Measurements from ENCODE around the gene ZNF277. TPM values are rescaled to one million over a fixed set of nuclear protein-coding genes. Genes with fewer than 3 reads are reported as not detected.

The ZNF277 gene
- total and polyA plus RNA-seq, 2 donors (not counting 3 experiments of a cell fraction or from before 2014, with no cell fraction given) = 7.8 to 22.6 TPM

DNA sequence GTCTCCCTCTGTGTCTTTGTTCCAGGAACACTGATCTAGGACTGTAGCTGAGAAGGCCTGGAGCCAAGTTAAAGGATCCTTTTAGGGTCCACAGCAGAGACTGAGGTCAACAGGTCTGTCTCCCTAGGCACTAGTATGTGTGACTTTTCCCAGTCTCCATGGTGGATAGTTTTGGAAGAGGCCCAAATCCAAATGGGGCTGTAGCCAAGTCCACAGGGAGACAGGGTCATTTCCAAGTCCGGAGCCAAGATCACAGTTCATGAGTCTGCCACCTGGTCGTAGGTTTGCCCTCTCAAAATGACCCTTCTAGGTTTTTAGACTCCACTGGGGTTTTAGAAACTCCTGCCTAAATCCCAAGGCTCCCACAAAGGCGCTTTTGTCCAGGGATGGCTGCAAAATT is 16.8 kb downstream of the ZNF277 start:
- no peak overlapping the region for H3K4me3 ChIP-seq (replicated peaks in 1 of 3; ENCODE audit: insufficient read depth in 1 of 3, low read depth in 1 of 3, low read length in 3 of 3)
- no peak for TF ChIP-seq EZH2 (IDR thresholded peaks at IDR 0.05; ENCODE audit: borderline replicate concordance, low read depth, low read length, severe bottlenecking)
- TF ChIP-seq POLR2A (IDR thresholded peaks at IDR 0.05; ENCODE audit: low read depth, low read length) = no peak
- no peak for TF ChIP-seq GATA2 (IDR thresholded peaks at IDR 0.05; ENCODE audit: insufficient read depth, insufficient read length, low read depth, low read length)
- no peak for TF ChIP-seq POLR2AphosphoS5 (IDR thresholded peaks at IDR 0.05; ENCODE audit: insufficient read depth, low read depth, low read length)
- no peak for TF ChIP-seq MYC (IDR thresholded peaks at IDR 0.05; ENCODE audit: low read depth, low read length)
- no peak for TF ChIP-seq FOS (IDR thresholded peaks at IDR 0.05; ENCODE audit: borderline replicate concordance, insufficient read depth, low read length)
- CTCF ChIA-PET = no interaction called here
- BruUV-seq (replicated peaks) = no TSS peak
- no peak overlapping the region for H3K4me2 ChIP-seq (ENCODE audit: insufficient read depth, low read length)
- H3K27me3 ChIP-seq (ENCODE audit: control insufficient read depth in 2 of 2, insufficient read depth in 2 of 2, low read length in 2 of 2) = no peaks in the 10 kb centered on the region
- H3K79me2 ChIP-seq (ENCODE audit: control insufficient read depth, insufficient read depth, low read length) = peaks cover 10% of the 10 kb centered on the region
- dilution Hi-C loops (cut with MboI; ENCODE audit: extremely low pct_ligation_motif_present, low sequenced_read_pairs) (no loop called here), intact Hi-C loops (cut with micrococcal nuclease) (no loop called here)
- H3K9ac ChIP-seq (replicated peaks; ENCODE audit: extremely low read depth, insufficient read depth, low read length) = no peak overlapping the region
- H3K4me1 ChIP-seq (ENCODE audit: control insufficient read depth, extremely low read depth, insufficient read depth, low read length) = peaks cover 10% of the 10 kb centered on the region
- no peaks in the 10 kb centered on the region for H3K9me1 ChIP-seq (replicated peaks; ENCODE audit: control insufficient read depth, extremely low read depth, insufficient read depth, low read length)
- H3K36me3 ChIP-seq (ENCODE audit: control insufficient read depth in 2 of 2, extremely low read depth in 1 of 2, insufficient read depth in 2 of 2, low read length in 2 of 2) = no peaks in the 10 kb centered on the region
- POLR2A ChIA-PET = no interaction called here
- peaks cover 3% of the 10 kb centered on the region for H4K20me1 ChIP-seq (replicated peaks; ENCODE audit: control insufficient read depth, extremely low read depth, insufficient read depth, low read length)
- no peak for FAIRE-seq
- no peak overlapping the region for H3K27ac ChIP-seq (ENCODE audit: insufficient read depth, low read depth, low read length)
- H3K9me3 ChIP-seq (replicated peaks; ENCODE audit: control insufficient read depth, insufficient read depth, low read length) = no peaks in the 10 kb centered on the region
- H2AFZ ChIP-seq (ENCODE audit: low read depth, low read length) = no peak overlapping the region
- no peak for DNase-seq (ENCODE audit: low read depth, low spot score)

DNA sequence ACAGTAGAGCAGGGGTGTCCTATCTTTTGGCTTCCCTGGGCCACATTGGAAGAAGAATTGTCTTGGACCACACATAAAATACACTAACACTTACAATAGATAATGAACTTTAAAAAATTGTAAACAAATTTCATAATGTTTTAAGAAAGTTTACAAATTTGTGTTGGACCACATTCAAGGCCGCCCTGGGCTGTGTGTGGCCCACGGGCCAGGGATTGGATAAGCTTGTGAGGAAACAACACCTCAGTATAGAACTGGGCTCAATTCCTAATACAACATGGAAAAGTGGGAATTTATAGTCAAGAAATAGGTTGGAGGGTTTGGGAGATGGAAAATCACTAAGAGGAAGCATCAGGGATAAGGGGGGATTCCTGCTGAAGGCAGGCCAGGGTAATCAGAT is 17.7 kb downstream of the ZNF277 start:
- H4K20me1 ChIP-seq (replicated peaks; ENCODE audit: control insufficient read depth, extremely low read depth, insufficient read depth, low read length) = peaks cover 3% of the 10 kb centered on the region
- no peaks in the 10 kb centered on the region for H3K9me1 ChIP-seq (replicated peaks; ENCODE audit: control insufficient read depth, extremely low read depth, insufficient read depth, low read length)
- H3K4me2 ChIP-seq (ENCODE audit: insufficient read depth, low read length) = no peak overlapping the region
- no TSS peak for BruUV-seq (replicated peaks)
- H3K9me3 ChIP-seq (replicated peaks; ENCODE audit: control insufficient read depth, insufficient read depth, low read length) = no peaks in the 10 kb centered on the region
- H3K4me1 ChIP-seq (ENCODE audit: control insufficient read depth, extremely low read depth, insufficient read depth, low read length) = peaks cover 10% of the 10 kb centered on the region
- TF ChIP-seq MAX (IDR thresholded peaks at IDR 0.05; ENCODE audit: insufficient read depth, insufficient read length) (no peak), POLR2A (IDR thresholded peaks at IDR 0.05; ENCODE audit: low read depth, low read length) (no peak), EZH2 (IDR thresholded peaks at IDR 0.05; ENCODE audit: borderline replicate concordance, low read depth, low read length, severe bottlenecking) (no peak), FOS (IDR thresholded peaks at IDR 0.05; ENCODE audit: borderline replicate concordance, insufficient read depth, low read length) (no peak), GATA2 (IDR thresholded peaks at IDR 0.05; ENCODE audit: insufficient read depth, insufficient read length, low read depth, low read length) (no peak), MYC (IDR thresholded peaks at IDR 0.05; ENCODE audit: low read depth, low read length) (no peak), POLR2AphosphoS5 (IDR thresholded peaks at IDR 0.05; ENCODE audit: insufficient read depth, low read depth, low read length) (no peak), JUN (IDR thresholded peaks at IDR 0.05; ENCODE audit: borderline replicate concordance, insufficient read depth, insufficient read length, low read depth) (no peak)
- TF ChIP-seq, protein P1, sequence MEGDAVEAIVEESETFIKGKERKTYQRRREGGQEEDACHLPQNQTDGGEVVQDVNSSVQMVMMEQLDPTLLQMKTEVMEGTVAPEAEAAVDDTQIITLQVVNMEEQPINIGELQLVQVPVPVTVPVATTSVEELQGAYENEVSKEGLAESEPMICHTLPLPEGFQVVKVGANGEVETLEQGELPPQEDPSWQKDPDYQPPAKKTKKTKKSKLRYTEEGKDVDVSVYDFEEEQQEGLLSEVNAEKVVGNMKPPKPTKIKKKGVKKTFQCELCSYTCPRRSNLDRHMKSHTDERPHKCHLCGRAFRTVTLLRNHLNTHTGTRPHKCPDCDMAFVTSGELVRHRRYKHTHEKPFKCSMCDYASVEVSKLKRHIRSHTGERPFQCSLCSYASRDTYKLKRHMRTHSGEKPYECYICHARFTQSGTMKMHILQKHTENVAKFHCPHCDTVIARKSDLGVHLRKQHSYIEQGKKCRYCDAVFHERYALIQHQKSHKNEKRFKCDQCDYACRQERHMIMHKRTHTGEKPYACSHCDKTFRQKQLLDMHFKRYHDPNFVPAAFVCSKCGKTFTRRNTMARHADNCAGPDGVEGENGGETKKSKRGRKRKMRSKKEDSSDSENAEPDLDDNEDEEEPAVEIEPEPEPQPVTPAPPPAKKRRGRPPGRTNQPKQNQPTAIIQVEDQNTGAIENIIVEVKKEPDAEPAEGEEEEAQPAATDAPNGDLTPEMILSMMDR (IDR thresholded peaks at IDR 0.05; ENCODE audit: extremely low read depth in 1 of 2, insufficient read depth in 1 of 2, low read depth in 1 of 2, low read length in 2 of 2) = no peak
- H3K27ac ChIP-seq (ENCODE audit: insufficient read depth, low read depth, low read length) = no peak overlapping the region
- H3K9ac ChIP-seq (replicated peaks; ENCODE audit: extremely low read depth, insufficient read depth, low read length) = no peak overlapping the region
- POLR2A ChIA-PET = interaction anchor here (1.1 kb wide), 1 partner anchor 18 kb away, joined by 3 read pairs; no protein-coding TSS in a partner anchor
- no peaks in the 10 kb centered on the region for H3K27me3 ChIP-seq (ENCODE audit: control insufficient read depth in 2 of 2, insufficient read depth in 2 of 2, low read length in 2 of 2)
- FAIRE-seq = no peak
- H3K4me3 ChIP-seq (replicated peaks in 1 of 3; ENCODE audit: insufficient read depth in 1 of 3, low read depth in 1 of 3, low read length in 3 of 3) = no peak overlapping the region
- no peaks in the 10 kb centered on the region for H3K36me3 ChIP-seq (ENCODE audit: control insufficient read depth in 2 of 2, extremely low read depth in 1 of 2, insufficient read depth in 2 of 2, low read length in 2 of 2)
- no peak overlapping the region for H2AFZ ChIP-seq (ENCODE audit: low read depth, low read length)
- dilution Hi-C loops (cut with MboI; ENCODE audit: extremely low pct_ligation_motif_present, low sequenced_read_pairs) = no loop called here
- intact Hi-C loops (cut with micrococcal nuclease) = no loop called here
- CTCF ChIA-PET = interaction anchor here (0.8 kb wide), 1 partner anchor 10 kb away, joined by 3 read pairs; no protein-coding TSS in a partner anchor
- DNase-seq (ENCODE audit: low read depth, low spot score) = no peak
- peaks cover 8% of the 10 kb centered on the region for H3K79me2 ChIP-seq (ENCODE audit: control insufficient read depth, insufficient read depth, low read length)

Measured in endothelial cell of umbilical vein (primary cell).